D341Med (cell line): Measurements from ENCODE around the gene CDK14.

Experiments
- DNase-seq: peaks from one replicate; pipeline ENCODE4 v3.0.0; 2012; ENCODE audit warnings: low spot score

Gene CDK14

DNA sequence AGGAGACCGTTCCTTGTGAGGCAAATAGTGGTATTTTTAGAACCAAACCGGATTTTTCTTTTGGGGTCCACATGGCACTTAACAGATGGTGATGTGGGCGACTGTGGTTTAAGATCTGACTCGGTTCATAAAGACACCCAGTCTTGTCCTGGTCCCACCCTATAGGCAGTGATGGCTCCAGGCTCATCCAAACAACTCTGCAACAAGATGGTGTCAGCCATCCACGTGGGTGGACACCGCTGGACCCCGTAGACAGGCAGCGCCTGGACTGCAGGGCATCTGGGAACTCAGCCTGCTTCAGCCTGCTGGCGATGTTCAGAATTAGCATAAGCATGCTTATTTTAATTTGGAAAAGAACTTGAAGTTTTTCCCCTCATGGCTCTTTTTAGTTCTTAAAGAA, 409.7 kb downstream of the CDK14 start:
- DNase-seq, result no peak

- DNase-seq, result no peak
Observed at GRCh38 chr7:91007371-91007770, 411.2 kb downstream of the CDK14 start.

DNA sequence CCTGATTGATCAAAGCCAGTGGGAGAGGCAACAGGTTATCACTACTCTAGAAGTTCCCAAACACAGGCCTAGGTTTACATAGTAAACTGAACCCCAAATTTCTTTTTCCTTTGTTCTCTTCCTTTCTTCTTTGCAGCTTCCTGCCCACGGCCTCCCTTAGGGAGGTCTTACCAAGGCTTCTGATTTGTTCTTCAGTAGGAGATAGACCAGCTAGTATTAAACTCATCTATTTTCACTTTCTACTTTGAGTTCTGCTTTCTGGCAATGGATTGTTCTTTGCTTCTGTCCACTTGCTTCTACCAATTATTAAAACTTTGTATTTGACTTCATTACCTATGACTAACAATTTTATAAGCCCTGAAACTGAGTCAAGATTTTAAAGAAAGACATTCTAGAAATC, 417.0 kb downstream of the CDK14 start:
- DNase-seq, result no peak

- DNase-seq, result no peak
Observed at GRCh38 chr7:91019686-91020385, 423.7 kb downstream of the CDK14 start.

GRCh38 chr7:91020636-91021385, 424.7 kb downstream of the CDK14 start:
- DNase-seq, result no peak

- DNase-seq, result no peak
Observed at GRCh38 chr7:91021956-91022355, 425.8 kb downstream of the CDK14 start.

- no peak for DNase-seq
Observed at GRCh38 chr7:91025906-91026390, 429.8 kb downstream of the CDK14 start.

DNA sequence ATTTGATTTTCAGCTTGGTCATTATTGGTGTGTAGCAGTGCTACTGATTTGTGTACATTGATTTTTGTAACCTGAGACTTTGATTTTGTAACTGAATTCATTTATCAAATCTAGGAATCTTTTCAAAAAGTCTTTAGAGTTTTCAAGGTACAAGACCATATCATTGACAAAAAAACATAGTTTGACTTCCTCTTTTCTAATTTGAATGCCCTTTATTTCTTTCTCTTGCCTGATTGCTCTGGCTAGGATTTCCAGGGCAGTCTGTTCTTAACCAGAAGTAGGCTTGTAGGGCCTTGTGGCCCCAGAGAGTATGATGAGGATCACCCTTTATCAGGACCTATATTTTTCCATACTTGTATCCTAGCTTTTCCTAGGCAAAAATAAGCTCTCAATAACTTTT, 433.6 kb downstream of the CDK14 start:
- no peak for DNase-seq

DNA sequence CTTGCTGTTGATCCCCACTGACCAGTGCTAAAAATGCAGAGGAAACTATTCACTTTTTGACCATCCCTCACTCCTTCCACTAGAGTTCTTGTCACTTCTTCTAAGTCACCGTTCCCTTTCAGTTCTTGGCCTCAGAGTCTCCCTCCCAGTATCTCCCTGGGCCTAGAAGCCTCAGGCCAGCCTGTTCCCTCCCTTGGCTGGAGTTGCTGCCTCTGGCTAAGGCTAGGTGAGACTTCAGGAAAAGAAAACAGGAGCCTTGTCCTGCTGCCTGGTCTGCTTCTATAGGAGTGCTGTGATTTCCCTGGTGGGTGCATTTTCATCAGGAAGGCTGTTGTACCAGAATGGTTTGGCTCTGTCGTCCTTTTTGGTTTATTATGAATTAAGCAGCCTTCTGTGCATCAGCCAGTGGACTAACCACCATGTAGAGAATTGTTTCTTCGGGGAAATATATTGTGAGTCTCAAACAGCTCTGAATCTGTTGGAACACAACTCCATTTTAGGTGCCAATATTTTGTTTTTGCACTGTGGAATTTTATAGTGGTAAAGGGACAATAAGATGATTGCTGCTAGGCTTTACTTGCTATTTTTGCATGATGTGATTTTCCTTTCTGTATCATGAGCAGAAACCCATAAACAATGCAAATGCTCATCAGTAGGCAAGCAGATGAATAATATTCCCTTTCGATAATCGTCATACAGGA, 434.7 kb downstream of the CDK14 start:
- no peak for DNase-seq

GRCh38 chr7:91031757-91032156, 435.6 kb downstream of the CDK14 start:
- DNase-seq, result no peak

DNA sequence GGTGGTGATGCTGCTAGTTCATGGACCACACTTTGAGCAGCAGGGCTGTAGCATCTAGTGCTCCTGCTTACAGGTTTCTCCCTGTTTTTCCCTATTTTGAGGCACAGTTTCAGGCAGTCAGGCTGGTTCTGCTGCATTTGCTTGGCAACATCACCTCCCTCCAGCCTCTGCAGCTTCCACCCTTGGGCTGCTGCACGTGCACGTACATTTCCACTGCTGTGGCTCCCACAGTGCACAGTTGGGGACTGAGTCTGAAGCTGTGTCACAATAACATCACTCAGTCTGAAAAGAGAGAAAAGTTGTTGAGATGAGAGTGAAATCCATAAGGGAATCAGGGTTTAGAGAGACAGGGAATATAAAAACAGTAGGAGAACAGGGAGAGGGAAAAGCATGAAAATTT, 437.5 kb downstream of the CDK14 start:
- no peak for DNase-seq

DNA sequence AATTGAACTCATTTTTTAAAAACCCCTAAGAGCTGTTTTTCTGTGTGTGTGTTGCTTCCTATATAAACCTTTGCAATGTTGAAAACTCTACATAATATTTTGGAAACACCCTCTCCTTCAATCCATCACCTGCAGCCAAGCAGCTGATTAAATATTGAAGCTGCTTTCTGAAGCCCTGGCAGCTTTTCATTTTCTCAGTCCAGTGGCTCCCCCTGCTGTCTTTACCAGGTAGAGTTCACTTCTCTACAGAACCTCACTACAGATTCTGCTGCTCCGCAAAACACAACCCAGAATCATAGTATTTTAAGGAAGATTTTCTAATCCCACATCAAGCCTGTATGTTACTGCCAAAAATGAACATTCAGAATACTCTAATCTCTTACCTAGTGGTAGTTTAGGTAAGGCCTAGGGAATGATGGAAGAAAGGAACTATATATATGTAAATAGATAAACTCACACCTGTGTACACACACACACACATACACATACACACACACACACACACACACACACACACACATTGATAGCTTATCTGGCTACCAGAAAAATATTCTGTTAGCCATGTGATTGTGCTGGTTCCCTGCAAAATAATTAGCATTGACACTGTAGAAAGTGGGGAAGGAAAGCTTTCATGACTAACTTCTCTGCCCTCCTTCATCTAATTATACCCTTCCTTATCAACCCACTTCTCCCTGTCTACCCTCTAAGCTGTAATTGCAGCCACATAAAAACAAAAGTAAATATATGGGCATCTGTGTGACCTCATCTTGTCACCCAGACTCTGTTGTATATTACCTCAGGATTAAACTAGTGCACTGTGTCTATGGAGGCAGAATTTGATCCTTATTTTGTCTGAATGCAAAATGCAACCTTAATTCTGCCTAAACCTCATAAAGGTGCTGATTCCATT, 438.6 kb downstream of the CDK14 start:
- peak; percentile 65 for DNase-seq

DNA sequence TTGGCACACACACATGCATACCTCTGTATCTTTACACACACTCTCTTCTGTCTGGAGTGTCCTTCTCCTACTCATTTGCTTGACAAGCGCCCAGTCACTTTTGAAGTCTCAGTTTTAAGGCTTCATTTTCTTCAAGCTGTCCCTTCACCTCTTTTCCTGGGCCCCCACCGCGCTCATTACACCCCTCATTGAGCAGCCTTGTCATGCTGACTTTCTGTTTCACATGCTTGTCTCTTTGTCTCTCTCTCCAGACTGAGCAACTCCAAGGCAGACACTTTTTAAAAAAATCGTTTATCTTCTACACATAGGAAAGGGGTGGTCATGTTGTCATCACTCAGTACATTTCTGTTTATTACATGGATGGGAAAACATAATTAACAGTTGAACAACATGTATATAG, 442.9 kb downstream of the CDK14 start:
- no peak for DNase-seq

GRCh38 chr7:91041141-91041540, 445.0 kb downstream of the CDK14 start:
- DNase-seq, result no peak

DNA sequence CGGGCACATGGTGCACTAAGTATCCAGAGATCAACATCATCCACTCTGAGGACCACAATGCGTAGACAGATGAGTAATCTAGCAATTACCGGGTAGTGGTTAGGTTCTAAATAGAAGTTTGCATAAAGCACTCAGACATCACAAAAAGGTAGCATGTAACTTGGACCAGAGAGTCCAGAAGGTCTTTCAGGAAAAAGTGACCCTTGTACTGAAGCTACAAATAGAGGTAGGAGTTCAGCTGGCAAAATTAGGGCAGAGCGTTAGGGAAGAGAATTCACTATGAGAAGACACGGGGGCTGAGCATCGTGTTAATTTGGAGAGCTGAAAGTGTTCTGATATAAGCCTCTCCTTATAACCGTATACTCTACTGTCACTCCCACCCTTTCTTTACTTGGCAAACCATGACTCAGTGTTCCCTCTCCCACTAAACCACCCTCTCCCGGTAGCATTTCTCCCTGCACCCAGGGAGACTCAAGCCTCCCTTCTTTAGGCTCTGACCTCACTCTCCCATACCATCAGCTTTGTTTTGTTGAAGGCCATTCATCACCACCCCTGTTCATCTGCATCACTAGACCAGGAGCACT, 445.9 kb downstream of the CDK14 start:
- no peak for DNase-seq

DNA sequence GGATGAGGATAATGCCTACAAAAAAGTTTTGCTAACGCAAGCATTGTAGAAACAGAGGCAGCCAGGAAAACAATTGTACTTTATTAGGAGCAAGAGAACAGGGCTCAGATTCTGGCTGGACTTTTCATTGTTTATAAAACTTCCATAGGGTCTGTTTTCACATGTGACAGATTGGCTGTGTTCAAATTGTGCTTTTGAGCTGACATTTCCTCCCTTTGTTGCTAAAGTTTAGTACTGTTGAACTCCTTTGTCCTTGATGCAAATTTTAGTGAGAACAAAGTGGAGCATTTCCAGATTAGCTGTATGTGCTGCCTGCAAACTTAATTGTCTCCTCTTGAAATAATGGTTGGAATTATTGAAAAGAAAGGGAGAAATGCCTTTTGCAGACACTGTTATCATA, 447.1 kb downstream of the CDK14 start:
- DNase-seq, result no peak

- no peak for DNase-seq
Observed at GRCh38 chr7:91043924-91044645, 448.0 kb downstream of the CDK14 start.

DNA sequence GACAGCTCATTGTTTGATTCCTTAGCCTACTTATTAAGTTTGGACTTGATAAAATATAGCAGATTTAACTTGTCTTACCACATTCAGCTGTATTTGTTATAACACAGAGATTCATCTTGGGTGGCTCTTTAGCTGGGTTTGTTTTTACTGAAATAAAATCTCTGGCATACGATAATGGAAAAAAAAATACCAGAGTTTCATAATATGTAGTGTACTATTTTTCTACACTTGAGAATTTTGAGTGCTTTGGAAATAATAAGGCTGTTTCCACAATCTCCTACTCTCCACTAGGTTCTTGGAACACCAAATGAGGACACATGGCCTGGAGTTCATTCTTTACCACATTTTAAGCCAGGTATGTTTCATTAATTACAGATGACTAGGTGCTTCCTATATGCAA, 449.5 kb downstream of the CDK14 start:
- DNase-seq, result no peak

DNA sequence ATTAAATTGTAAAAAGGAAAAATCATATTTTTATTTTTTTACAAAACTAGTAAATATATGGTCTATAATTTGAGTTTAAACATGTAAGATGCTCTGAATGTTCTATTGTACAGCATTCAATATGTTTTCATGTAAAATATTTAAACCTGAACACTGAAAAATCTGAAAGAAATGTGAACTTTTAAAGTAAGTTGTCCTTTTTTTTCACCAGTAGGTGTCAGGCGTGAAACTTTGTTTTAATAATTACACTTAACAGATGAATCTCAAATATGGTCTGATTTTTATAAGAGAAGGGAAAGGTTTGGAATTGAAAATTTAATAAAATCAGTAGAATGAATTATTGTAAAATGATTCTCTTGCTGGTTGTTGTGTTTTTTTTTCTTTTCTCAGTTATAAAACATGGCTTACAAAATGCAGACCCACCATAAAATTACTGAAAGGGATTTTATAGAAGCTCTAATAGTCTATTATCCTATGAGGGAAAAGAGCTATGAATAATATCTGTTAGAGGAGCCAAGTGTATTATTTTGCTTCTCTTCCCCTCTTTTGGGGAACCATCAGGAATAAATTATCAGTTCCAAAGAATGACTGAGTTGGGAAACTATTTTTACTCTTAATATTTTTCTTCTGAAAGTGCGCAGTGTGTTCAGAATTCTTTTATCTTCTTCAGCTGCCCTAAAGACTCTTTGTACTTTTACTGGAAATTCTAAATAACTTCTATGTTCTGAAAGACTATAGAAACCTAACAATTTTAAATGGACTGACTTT, 450.4 kb downstream of the CDK14 start:
- DNase-seq, result no peak

DNA sequence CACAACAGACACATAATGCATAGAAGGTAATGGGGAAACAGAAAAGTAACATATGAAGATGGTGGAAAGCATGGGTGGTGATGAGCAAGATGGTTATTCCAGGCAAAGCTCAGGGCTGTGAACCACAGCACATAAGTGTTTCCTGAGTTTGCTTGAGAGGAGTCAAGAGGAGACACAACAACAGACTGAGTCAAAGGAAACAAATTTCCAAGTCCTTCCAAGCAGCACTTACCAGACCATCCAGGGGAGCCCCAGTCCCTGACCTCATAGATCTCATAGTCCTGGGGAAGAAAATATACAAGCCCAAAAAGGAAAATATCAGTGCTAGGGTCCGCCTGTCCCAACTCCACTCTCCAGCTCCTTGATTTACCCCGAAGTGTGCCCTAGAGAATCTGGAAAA, 451.5 kb downstream of the CDK14 start:
- no peak for DNase-seq
